ENCODE measurements around the gene ARHGAP4. TPM values are rescaled to one million over a fixed set of nuclear protein-coding genes. Genes with fewer than 3 reads are reported as not detected.

ARHGAP4 gene
- total and polyA plus RNA-seq, 2 of the 4 experiments (the other 2 are of a cell fraction), result 0.18 to 0.72 TPM

DNA sequence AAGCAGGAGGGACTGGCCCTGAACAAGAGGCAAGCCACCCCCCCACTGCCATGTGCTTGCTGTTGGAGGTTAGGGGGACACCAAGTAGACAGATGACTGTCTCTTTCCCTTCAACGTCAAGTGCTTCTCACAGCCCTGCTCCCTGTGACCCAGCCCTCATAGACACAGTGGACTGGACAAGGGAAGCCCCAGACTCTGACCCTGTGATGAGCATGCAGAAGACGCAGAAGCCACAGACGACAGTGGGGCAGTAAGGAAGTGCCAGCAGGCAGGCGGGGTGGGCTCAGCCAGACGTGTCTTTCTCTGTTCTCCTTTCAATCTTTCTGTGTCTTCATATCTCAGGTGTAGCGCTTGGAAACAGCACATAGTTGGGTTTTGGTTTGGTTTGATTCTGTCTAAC, 37.7 kb downstream of the ARHGAP4 start:
- Histone ChIP-seq H2AFZ (replicated peaks; ENCODE audit: low read length, poor library complexity) (no peak overlapping the region), H2BK20ac (ENCODE audit: low read depth, low read length) (no peak overlapping the region), H3K27ac (ENCODE audit: insufficient read depth, low read length) (no peak overlapping the region), H3K79me1 (ENCODE audit: low read depth in 1 of 2, low read length in 2 of 2) (no peaks in the 10 kb centered on the region), H4K20me1 (ENCODE audit: insufficient read depth, low read length) (no peaks in the 10 kb centered on the region), H2BK5ac (ENCODE audit: low read depth, low read length, poor library complexity, severe bottlenecking) (no peak overlapping the region), H2BK15ac (ENCODE audit: low read depth, low read length) (no peak overlapping the region), H3K9me3 (ENCODE audit: control insufficient read depth, insufficient read depth, low read length) (peaks cover 4% of the 10 kb centered on the region), H2AK9ac (replicated peaks; ENCODE audit: low read depth, low read length, poor library complexity) (no peak overlapping the region), H4K8ac (ENCODE audit: low read depth in 2 of 2, low read length in 2 of 2) (no peak overlapping the region), H2BK120ac (ENCODE audit: low read depth, low read length) (no peak overlapping the region), H2AK5ac (ENCODE audit: low read depth, low read length) (no peak overlapping the region), H3K36me3 (ENCODE audit: control insufficient read depth, insufficient read depth, low read length) (no peaks in the 10 kb centered on the region), H3K9me1 (ENCODE audit: insufficient read depth, low read length) (no peaks in the 10 kb centered on the region), H3K56ac (ENCODE audit: extremely low read depth, insufficient read depth, low read length) (no peak overlapping the region), H3K27me3 (ENCODE audit: control insufficient read depth, insufficient read depth, low read length) (peaks cover 64% of the 10 kb centered on the region), H3K4me2 (ENCODE audit: low read depth, low read length) (no peak overlapping the region), H3K4me3 (ENCODE audit: insufficient read depth, low read depth, low read length) (no peak overlapping the region), H3K18ac (ENCODE audit: low read depth, low read length) (no peak overlapping the region), H3K4ac (ENCODE audit: low read depth, low read length) (no peak overlapping the region), H3K9ac (ENCODE audit: low read depth, low read length) (no peak overlapping the region), H4K5ac (ENCODE audit: low read depth, low read length) (no peak overlapping the region), H3K4me1 (ENCODE audit: control insufficient read depth, insufficient read depth, low read length) (no peaks in the 10 kb centered on the region), H4K91ac (ENCODE audit: insufficient read depth, low read depth, low read length) (no peak overlapping the region), H3K23ac (ENCODE audit: low read depth, low read length) (no peak overlapping the region), H3K14ac (replicated peaks; ENCODE audit: low read depth, low read length) (no peak overlapping the region)
- in situ Hi-C loops (cut with MboI; ENCODE audit: low sequenced_read_pairs), result no loop called here
- dilution Hi-C loops (cut with HindIII; ENCODE audit: low sequenced_read_pairs, unreplicated experiment), result no loop called here
- BruUV-seq (replicated peaks), result no TSS peak
- no CpG with 5 or more reads among the region's 6 CpGs for WGBS, 2 experiments (ENCODE audit: extremely low coverage in 2 of 2, insufficient read length in 1 of 2)
- TF ChIP-seq MAFK (IDR thresholded peaks at IDR 0.05; ENCODE audit: low read depth, low read length) (no peak), POLR2A (IDR thresholded peaks at IDR 0.05; ENCODE audit: low read depth, low read length) (no peak), RFX5 (IDR thresholded peaks at IDR 0.05; ENCODE audit: low read depth, low read length) (no peak), BHLHE40 (IDR thresholded peaks at IDR 0.05; ENCODE audit: low read depth, low read length) (no peak), USF2 (IDR thresholded peaks at IDR 0.05; ENCODE audit: low read depth, low read length) (no peak), CEBPB (IDR thresholded peaks at IDR 0.05; ENCODE audit: low read depth, low read length) (no peak), MAZ (IDR thresholded peaks at IDR 0.05; ENCODE audit: borderline replicate concordance, low read depth, low read length) (no peak), CHD1 (IDR thresholded peaks at IDR 0.05; ENCODE audit: low read depth, low read length) (no peak), NFE2L2 (IDR thresholded peaks at IDR 0.05; ENCODE audit: low read depth, low read length) (no peak), SMC3 (IDR thresholded peaks at IDR 0.05; ENCODE audit: low read depth, low read length) (no peak), RAD21 (IDR thresholded peaks at IDR 0.05; ENCODE audit: low read length) (no peak), RCOR1 (IDR thresholded peaks at IDR 0.05; ENCODE audit: insufficient replicate concordance, low read length) (no peak), FOS (IDR thresholded peaks at IDR 0.05; ENCODE audit: low read depth, low read length) (no peak), MXI1 (IDR thresholded peaks at IDR 0.05; ENCODE audit: borderline replicate concordance, low read depth, low read length) (no peak)
- TF ChIP-seq, protein P1, sequence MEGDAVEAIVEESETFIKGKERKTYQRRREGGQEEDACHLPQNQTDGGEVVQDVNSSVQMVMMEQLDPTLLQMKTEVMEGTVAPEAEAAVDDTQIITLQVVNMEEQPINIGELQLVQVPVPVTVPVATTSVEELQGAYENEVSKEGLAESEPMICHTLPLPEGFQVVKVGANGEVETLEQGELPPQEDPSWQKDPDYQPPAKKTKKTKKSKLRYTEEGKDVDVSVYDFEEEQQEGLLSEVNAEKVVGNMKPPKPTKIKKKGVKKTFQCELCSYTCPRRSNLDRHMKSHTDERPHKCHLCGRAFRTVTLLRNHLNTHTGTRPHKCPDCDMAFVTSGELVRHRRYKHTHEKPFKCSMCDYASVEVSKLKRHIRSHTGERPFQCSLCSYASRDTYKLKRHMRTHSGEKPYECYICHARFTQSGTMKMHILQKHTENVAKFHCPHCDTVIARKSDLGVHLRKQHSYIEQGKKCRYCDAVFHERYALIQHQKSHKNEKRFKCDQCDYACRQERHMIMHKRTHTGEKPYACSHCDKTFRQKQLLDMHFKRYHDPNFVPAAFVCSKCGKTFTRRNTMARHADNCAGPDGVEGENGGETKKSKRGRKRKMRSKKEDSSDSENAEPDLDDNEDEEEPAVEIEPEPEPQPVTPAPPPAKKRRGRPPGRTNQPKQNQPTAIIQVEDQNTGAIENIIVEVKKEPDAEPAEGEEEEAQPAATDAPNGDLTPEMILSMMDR (conservative IDR thresholded peaks at IDR 0.05; ENCODE audit: low read depth, low read length), result no peak
- TF ChIP-seq, protein P2, sequence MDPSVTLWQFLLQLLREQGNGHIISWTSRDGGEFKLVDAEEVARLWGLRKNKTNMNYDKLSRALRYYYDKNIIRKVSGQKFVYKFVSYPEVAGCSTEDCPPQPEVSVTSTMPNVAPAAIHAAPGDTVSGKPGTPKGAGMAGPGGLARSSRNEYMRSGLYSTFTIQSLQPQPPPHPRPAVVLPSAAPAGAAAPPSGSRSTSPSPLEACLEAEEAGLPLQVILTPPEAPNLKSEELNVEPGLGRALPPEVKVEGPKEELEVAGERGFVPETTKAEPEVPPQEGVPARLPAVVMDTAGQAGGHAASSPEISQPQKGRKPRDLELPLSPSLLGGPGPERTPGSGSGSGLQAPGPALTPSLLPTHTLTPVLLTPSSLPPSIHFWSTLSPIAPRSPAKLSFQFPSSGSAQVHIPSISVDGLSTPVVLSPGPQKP (IDR thresholded peaks at IDR 0.05; ENCODE audit: borderline replicate concordance, low read depth, low read length), result no peak
- DNase-seq (no peak), ATAC-seq (ENCODE audit: low read depth) (no peak)
- intact Hi-C loops (cut with micrococcal nuclease), result no loop called here
- ChIA-PET CTCF (no interaction called here), POLR2A (ENCODE audit: unreplicated experiment) (no interaction called here)

All from IMR-90 (cell line).